GM23338 (cell line): ENCODE measurements around the gene PALLD. TPM values are rescaled to one million over a fixed set of nuclear protein-coding genes. Genes with fewer than 3 reads are reported as not detected.

Source experiments
- ATAC-seq: fragments of 200-7000 bp; cut with Tn5 transposase; 3 replicates; pipeline ENCODE4 v1.9.1; 2020
- DNase-seq: peaks from one replicate; pipeline ENCODE4 v3.0.0-alpha.2; 2015; ENCODE audit warnings: low spot score
- H2AFZ ChIP-seq: fragments of 200-600 bp; sonication (generic); 2 replicates; pipeline ENCODE4 v1.8.0; 2016; ENCODE audit warnings: antibody characterized with exemption, mild to moderate bottlenecking, moderate library complexity
- H3F3A ChIP-seq: fragments of 200-600 bp; sonication (generic); replicated peaks from 2 replicates; pipeline ENCODE4 v1.8.0; 2017; ENCODE audit warnings: antibody characterized with exemption, mixed run types, low read depth
- H3K27ac ChIP-seq: fragments of 200-600 bp; sonication (generic); 2 replicates; pipeline ENCODE4 v1.6.1; 2016; ENCODE audit warnings: low read depth
- H3K27me3 ChIP-seq: fragments of 200-600 bp; sonication (generic); 2 replicates; pipeline ENCODE4 v1.8.0; 2016; ENCODE audit warnings: mild to moderate bottlenecking, mixed run types, moderate library complexity; ENCODE audit not compliant: insufficient read depth
- H3K36me3 ChIP-seq: fragments of 200-600 bp; sonication (generic); 2 replicates; pipeline ENCODE4 v1.8.0; 2016; ENCODE audit warnings: mild to moderate bottlenecking; ENCODE audit not compliant: insufficient read depth
- H3K4me1 ChIP-seq: fragments of 200-600 bp; sonication (generic); 2 replicates; pipeline ENCODE4 v1.8.0; 2016; ENCODE audit warnings: mild to moderate bottlenecking, moderate library complexity; ENCODE audit not compliant: insufficient read depth
- H3K4me2 ChIP-seq: fragments of 200-600 bp; sonication (generic); 2 replicates; pipeline ENCODE4 v1.7.1; 2017; ENCODE audit warnings: mixed run types
- H3K4me3 ChIP-seq: fragments of 200-600 bp; sonication (generic); 2 replicates; pipeline ENCODE4 v1.6.1; 2016; ENCODE audit warnings: mixed run types
- H3K79me2 ChIP-seq: fragments of 200-600 bp; sonication (generic); replicated peaks from 2 replicates; pipeline ENCODE4 v1.8.0; 2017; ENCODE audit warnings: mild to moderate bottlenecking; ENCODE audit not compliant: insufficient read depth
- H3K9me2 ChIP-seq: fragments of 200-600 bp; sonication (generic); 2 replicates; pipeline ENCODE4 v1.8.0; 2017; ENCODE audit not compliant: insufficient read depth
- H4K20me1 ChIP-seq: fragments of 200-600 bp; sonication (generic); replicated peaks from 2 replicates; pipeline ENCODE4 v1.8.0; 2017; ENCODE audit warnings: mild to moderate bottlenecking; ENCODE audit not compliant: insufficient read depth
- H3K27ac Mint-ChIP-seq: 2 replicates; pipeline ENCODE4 v1.8.0; 2020; ENCODE audit warnings: inconsistent platforms, mild to moderate bottlenecking, moderate library complexity, mixed read lengths
- H3K27me3 Mint-ChIP-seq: 3 replicates; pipeline ENCODE4 v1.8.0; 2022; ENCODE audit warnings: low read depth, mild to moderate bottlenecking, moderate library complexity, mixed read lengths, inconsistent platforms; ENCODE audit not compliant: insufficient read depth, poor library complexity
- H3K36me3 Mint-ChIP-seq: 3 replicates; pipeline ENCODE4 v1.8.0; 2021; ENCODE audit warnings: low read depth, mild to moderate bottlenecking, inconsistent platforms, moderate library complexity, mixed read lengths
- H3K4me1 Mint-ChIP-seq: 3 replicates; pipeline ENCODE4 v1.8.0; 2020; ENCODE audit warnings: mild to moderate bottlenecking, inconsistent platforms, mixed read lengths
- H3K4me3 Mint-ChIP-seq: 3 replicates; pipeline ENCODE4 v1.8.0; 2021; ENCODE audit warnings: moderate library complexity, mild to moderate bottlenecking, inconsistent platforms, mixed read lengths
- H3K9me3 Mint-ChIP-seq: 3 replicates; pipeline ENCODE4 v1.8.0; 2020; ENCODE audit warnings: moderate library complexity, mild to moderate bottlenecking, inconsistent platforms, mixed read lengths
- CREB1 ChIP-seq: fragments of 250-450 bp; sonication (Bioruptor Pico); IDR thresholded peaks from 2 replicates; pipeline ENCODE4 v1.5.0; 2020; ENCODE audit warnings: low read depth, mild to moderate bottlenecking, moderate library complexity
- CTCF ChIP-seq, 2 experiments: fragments of 200-600 bp in 1 of 2; sonication (generic) in 1 of 2; conservative IDR thresholded peaks; 2 replicates each; pipeline versions ENCODE4 v1.5.1 to v1.6.1; 2016 to 2017; ENCODE audit warnings: antibody characterized with exemption in 2 of 2, low read depth in 2 of 2, mild to moderate bottlenecking in 2 of 2, moderate library complexity in 1 of 2
- EZH2 ChIP-seq: fragments of 200-600 bp; sonication (generic); IDR thresholded peaks from one replicate; pipeline ENCODE4 v1.8.0; 2017; ENCODE audit warnings: antibody characterized with exemption, mild to moderate bottlenecking, low read depth; ENCODE audit not compliant: unreplicated experiment
- EZH2phosphoT487 ChIP-seq: fragments of 200-600 bp; sonication (generic); IDR thresholded peaks from one replicate; pipeline ENCODE4 v1.8.1; 2018; ENCODE audit warnings: antibody characterized with exemption; ENCODE audit not compliant: unreplicated experiment
- JUNB ChIP-seq: IDR thresholded peaks from one replicate; pipeline ENCODE4 v1.6.1; 2016; ENCODE audit warnings: antibody characterized with exemption; ENCODE audit not compliant: unreplicated experiment
- NANOG ChIP-seq: IDR thresholded peaks from 2 replicates; pipeline ENCODE4 v1.6.1; 2016; ENCODE audit warnings: antibody characterized with exemption, borderline replicate concordance
- POLR2AphosphoS5 ChIP-seq: IDR thresholded peaks from 2 replicates; pipeline ENCODE4 v1.6.1; 2016; ENCODE audit warnings: antibody characterized with exemption, low read depth
- STAT1 ChIP-seq: IDR thresholded peaks from one replicate; pipeline ENCODE4 v1.6.1; 2016; ENCODE audit warnings: antibody characterized with exemption; ENCODE audit not compliant: unreplicated experiment
- ZNF114 ChIP-seq: fragments of 250-450 bp; sonication (Bioruptor Pico); IDR thresholded peaks from 2 replicates; pipeline ENCODE4 v1.5.0; 2020; ENCODE audit warnings: mild to moderate bottlenecking, moderate library complexity
- ZNF331 ChIP-seq: fragments of 250-450 bp; sonication (Bioruptor Pico); IDR thresholded peaks from 2 replicates; pipeline ENCODE4 v1.5.0; 2020; ENCODE audit warnings: low read depth, mild to moderate bottlenecking, moderate library complexity
- ZNF462 ChIP-seq: fragments of 250-450 bp; sonication (Bioruptor Pico); IDR thresholded peaks from 2 replicates; pipeline ENCODE4 v1.5.0; 2020; ENCODE audit warnings: mild to moderate bottlenecking, moderate library complexity
- polyA plus RNA-seq: library from polyadenylated mRNA; unstranded; fragments of >200 nt; fragmentation: Nextera tagmentation; extraction: Ambion mirVana; gene quantifications from 2 replicates; pipeline ENCODE4 v1.2.1, GENCODE V29; 2016
- total RNA-seq: library from RNA; depleted of rRNA; stranded (reverse); fragments of >200 nt; shearing (Covaris generic); gene quantifications from 2 replicates; pipeline ENCODE4 v1.2.3, GENCODE V29; 2014
- TF ChIP-seq, protein P1 (sequence below): IDR thresholded peaks from 2 replicates; pipeline ENCODE4 v1.6.1; 2016; ENCODE audit warnings: antibody characterized with exemption
- TF ChIP-seq, protein P2 (sequence below): IDR thresholded peaks from one replicate; pipeline ENCODE4 v1.6.1; 2018; ENCODE audit warnings: antibody characterized with exemption; ENCODE audit not compliant: unreplicated experiment

PALLD gene
- total and polyA plus RNA-seq, 2 experiments from 2014 or later = 13.1 to 30.2 TPM

GRCh38 chr4:168537571-168537970 is 40.7 kb downstream of the PALLD start:
- H3F3A ChIP-seq = no peaks in the 10 kb centered on the region
- DNase-seq = no peak
- ATAC-seq = no peak
- no peaks in the 10 kb centered on the region for H3K79me2 ChIP-seq
- no peak overlapping the region for H3K4me3 Mint-ChIP-seq
- H3K4me2 ChIP-seq = no peak overlapping the region
- H4K20me1 ChIP-seq = no peaks in the 10 kb centered on the region
- 0 out of 2 replicates have a peak, but pooled peaks cover 2% of the 10 kb centered on the region for H3K9me2 ChIP-seq
- TF ChIP-seq POLR2AphosphoS5 (no peak), NANOG (no peak), JUNB (no peak), STAT1 (no peak), CTCF (conservative IDR thresholded peaks at IDR 0.05; ENCODE audit: low read depth in 2 of 2) (no peak), ZNF462 (CRISPR knock-in tag) (no peak), ZNF331 (CRISPR knock-in tag) (no peak), ZNF114 (no peak), EZH2 (no peak), CREB1 (CRISPR knock-in tag) (no peak), EZH2phosphoT487 (no peak)
- TF ChIP-seq, protein P1, sequence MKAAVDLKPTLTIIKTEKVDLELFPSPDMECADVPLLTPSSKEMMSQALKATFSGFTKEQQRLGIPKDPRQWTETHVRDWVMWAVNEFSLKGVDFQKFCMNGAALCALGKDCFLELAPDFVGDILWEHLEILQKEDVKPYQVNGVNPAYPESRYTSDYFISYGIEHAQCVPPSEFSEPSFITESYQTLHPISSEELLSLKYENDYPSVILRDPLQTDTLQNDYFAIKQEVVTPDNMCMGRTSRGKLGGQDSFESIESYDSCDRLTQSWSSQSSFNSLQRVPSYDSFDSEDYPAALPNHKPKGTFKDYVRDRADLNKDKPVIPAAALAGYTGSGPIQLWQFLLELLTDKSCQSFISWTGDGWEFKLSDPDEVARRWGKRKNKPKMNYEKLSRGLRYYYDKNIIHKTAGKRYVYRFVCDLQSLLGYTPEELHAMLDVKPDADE = no peak
- TF ChIP-seq, protein P2, sequence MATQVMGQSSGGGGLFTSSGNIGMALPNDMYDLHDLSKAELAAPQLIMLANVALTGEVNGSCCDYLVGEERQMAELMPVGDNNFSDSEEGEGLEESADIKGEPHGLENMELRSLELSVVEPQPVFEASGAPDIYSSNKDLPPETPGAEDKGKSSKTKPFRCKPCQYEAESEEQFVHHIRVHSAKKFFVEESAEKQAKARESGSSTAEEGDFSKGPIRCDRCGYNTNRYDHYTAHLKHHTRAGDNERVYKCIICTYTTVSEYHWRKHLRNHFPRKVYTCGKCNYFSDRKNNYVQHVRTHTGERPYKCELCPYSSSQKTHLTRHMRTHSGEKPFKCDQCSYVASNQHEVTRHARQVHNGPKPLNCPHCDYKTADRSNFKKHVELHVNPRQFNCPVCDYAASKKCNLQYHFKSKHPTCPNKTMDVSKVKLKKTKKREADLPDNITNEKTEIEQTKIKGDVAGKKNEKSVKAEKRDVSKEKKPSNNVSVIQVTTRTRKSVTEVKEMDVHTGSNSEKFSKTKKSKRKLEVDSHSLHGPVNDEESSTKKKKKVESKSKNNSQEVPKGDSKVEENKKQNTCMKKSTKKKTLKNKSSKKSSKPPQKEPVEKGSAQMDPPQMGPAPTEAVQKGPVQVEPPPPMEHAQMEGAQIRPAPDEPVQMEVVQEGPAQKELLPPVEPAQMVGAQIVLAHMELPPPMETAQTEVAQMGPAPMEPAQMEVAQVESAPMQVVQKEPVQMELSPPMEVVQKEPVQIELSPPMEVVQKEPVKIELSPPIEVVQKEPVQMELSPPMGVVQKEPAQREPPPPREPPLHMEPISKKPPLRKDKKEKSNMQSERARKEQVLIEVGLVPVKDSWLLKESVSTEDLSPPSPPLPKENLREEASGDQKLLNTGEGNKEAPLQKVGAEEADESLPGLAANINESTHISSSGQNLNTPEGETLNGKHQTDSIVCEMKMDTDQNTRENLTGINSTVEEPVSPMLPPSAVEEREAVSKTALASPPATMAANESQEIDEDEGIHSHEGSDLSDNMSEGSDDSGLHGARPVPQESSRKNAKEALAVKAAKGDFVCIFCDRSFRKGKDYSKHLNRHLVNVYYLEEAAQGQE = no peak
- no peaks in the 10 kb centered on the region for H3K9me3 Mint-ChIP-seq
- H3K27me3 ChIP-seq = no peaks in the 10 kb centered on the region
- H3K4me3 ChIP-seq = no peak overlapping the region
- H3K27me3 Mint-ChIP-seq = peaks cover 2% of the 10 kb centered on the region
- no peaks in the 10 kb centered on the region for H3K36me3 Mint-ChIP-seq
- H3K4me1 Mint-ChIP-seq = peaks cover 4% of the 10 kb centered on the region; the same call in 2 of the 3 replicates
- no peak overlapping the region for H2AFZ ChIP-seq
- H3K36me3 ChIP-seq = no peaks in the 10 kb centered on the region
- peaks cover 7% of the 10 kb centered on the region for H3K4me1 ChIP-seq
- H3K27ac ChIP-seq = no peak overlapping the region
- H3K27ac Mint-ChIP-seq = no peak overlapping the region
